Adipocyte (in vitro differentiated cells): ENCODE data around the gene IRF2.

Experiments used
- DNase-seq: peaks from one replicate; pipeline ENCODE4 v3.0.0-alpha.2; 2015; ENCODE audit warnings: low read depth
- H3K27me3 ChIP-seq: replicated peaks from 2 replicates; pipeline ENCODE4 v1.7.0; 2013; ENCODE audit warnings: mild to moderate bottlenecking, low read length, moderate library complexity; ENCODE audit not compliant: control insufficient read depth, insufficient read depth
- H3K36me3 ChIP-seq: 2 replicates; pipeline ENCODE4 v1.7.0; 2013; ENCODE audit warnings: low read length, mild to moderate bottlenecking, moderate library complexity; ENCODE audit not compliant: control insufficient read depth, insufficient read depth, severe bottlenecking
- H3K4me1 ChIP-seq: 2 replicates; pipeline ENCODE4 v1.7.0; 2013; ENCODE audit warnings: mild to moderate bottlenecking, low read length, moderate library complexity; ENCODE audit not compliant: control insufficient read depth, insufficient read depth
- H3K4me3 ChIP-seq: 2 replicates; pipeline ENCODE4 v1.7.0; 2013; ENCODE audit warnings: mild to moderate bottlenecking, low read length, moderate library complexity
- H3K9ac ChIP-seq: 2 replicates; pipeline ENCODE4 v1.7.0; 2013; ENCODE audit warnings: mild to moderate bottlenecking, low read length, moderate library complexity
- H3K9me3 ChIP-seq: 2 replicates; pipeline ENCODE4 v1.7.0; 2013; ENCODE audit warnings: mild to moderate bottlenecking, low read length, moderate library complexity; ENCODE audit not compliant: control insufficient read depth

IRF2 gene

DNA sequence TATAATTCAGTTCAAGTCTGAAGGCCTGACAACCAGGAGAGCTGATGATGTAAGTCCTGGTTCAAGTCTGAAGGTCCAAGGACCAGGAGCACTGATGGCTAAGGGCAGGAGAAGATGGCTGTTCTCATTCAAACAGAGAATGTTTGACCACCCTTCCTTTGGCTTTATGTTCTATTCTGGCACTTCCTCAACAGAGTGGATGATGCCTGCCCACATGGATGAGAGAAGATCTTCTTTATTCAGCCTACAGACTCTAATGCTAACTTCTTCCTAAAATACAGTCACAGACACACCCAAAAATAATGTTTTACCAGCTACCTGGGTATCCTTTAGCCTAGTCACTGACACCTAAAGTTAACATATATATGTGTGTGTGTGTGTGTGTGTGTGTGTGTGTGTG, 25.6 kb upstream of the IRF2 start:
- no peak for DNase-seq
- H3K9ac ChIP-seq, result no peak overlapping the region
- no peaks in the 10 kb centered on the region for H3K36me3 ChIP-seq
- peaks cover 11% of the 10 kb centered on the region for H3K9me3 ChIP-seq
- no peak overlapping the region for H3K4me3 ChIP-seq
- H3K27me3 ChIP-seq, result no peaks in the 10 kb centered on the region
- H3K4me1 ChIP-seq, result no peaks in the 10 kb centered on the region

DNA sequence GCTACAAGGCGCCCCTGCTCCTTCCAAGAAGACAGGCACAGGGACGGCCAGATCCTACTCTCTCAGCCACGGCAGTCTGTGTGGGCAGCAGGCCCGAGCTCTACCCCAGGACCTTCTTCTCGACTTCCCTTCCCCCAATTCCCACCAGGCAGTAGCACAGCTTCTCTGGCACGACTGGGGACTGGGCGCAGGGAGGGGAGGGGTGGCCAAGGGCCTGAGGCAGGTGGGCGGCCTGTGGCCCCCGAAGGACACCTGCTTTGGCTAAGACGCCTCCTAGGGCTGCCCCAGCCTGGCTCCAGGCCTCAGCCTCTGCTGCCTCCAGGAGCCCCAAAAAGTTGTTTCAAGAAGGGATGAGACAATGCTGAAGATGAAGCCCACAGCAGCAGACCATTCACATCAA, 24.2 kb upstream of the IRF2 start:
- Histone ChIP-seq H3K36me3 (no peaks in the 10 kb centered on the region), H3K4me1 (no peaks in the 10 kb centered on the region), H3K4me3 (no peak overlapping the region), H3K27me3 (no peaks in the 10 kb centered on the region), H3K9me3 (peaks cover 11% of the 10 kb centered on the region), H3K9ac (no peak overlapping the region)
- DNase-seq, result no peak

DNA sequence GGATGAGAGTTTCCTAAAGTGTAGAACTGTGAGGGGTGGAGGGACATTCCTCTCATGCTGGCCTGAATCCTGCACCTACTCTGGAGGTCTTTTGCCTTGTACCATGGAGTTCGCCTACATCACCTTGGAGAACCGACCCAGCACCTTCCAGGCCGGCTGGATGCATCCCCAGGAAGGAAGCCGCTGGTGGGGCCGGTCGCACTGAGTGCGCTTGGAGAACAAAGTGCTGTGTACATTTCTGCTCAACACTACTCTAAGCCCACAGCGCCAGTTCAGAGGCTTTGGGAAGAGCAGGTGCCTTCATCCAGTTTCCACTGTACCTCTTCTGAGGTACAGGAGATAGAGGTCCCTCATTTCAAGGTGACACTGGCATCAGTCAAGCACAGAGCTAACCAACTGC, 15.4 kb upstream of the IRF2 start:
- Histone ChIP-seq H3K9ac (no peak overlapping the region), H3K4me1 (no peaks in the 10 kb centered on the region), H3K4me3 (no peak overlapping the region), H3K9me3 (no peaks in the 10 kb centered on the region), H3K36me3 (no peaks in the 10 kb centered on the region), H3K27me3 (no peaks in the 10 kb centered on the region)
- DNase-seq, result no peak

DNA sequence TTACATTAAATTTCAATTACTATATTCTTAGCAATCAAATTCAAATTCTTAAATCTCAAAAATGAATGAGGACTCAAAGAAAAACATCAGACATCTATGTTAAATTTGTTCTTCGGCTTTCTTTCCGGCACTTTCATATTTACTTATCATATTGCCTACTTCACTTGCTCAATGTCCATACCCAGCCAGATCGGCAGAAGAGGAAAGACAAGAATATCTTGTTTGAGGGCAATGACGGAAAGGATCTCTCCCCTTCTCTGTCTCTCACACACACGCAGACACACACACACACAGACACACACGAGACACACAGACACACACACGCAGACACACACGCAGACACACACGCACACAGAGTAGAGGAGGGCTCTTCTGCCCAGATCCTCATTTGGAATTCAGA, 13.2 kb upstream of the IRF2 start:
- H3K4me3 ChIP-seq, result no peak overlapping the region
- H3K27me3 ChIP-seq, result no peaks in the 10 kb centered on the region
- H3K9me3 ChIP-seq, result no peaks in the 10 kb centered on the region
- no peaks in the 10 kb centered on the region for H3K36me3 ChIP-seq
- H3K4me1 ChIP-seq, result no peaks in the 10 kb centered on the region
- DNase-seq, result no peak
- no peak overlapping the region for H3K9ac ChIP-seq

DNA sequence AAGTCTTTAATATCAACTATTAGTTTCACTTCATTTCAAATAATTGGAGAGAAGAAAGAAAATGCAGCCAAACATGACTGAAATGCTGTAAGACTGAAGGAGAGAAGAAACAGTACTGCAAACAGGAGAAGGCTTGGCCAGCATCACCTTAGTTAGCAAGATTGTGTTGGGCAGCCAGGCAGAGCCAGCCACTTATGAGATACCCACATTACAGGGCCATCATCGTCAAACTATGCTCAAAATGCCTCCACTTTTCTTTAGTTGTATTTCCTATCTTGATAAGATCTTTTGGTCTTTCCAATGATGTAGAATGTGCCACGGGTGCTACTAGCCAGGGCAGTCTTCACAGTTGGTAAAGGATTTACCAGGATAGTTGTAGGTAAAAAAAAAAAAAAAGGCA, 10.9 kb upstream of the IRF2 start:
- Histone ChIP-seq H3K4me3 (no peak overlapping the region), H3K9ac (no peak overlapping the region), H3K27me3 (no peaks in the 10 kb centered on the region), H3K36me3 (no peaks in the 10 kb centered on the region), H3K4me1 (peaks cover 1% of the 10 kb centered on the region), H3K9me3 (no peaks in the 10 kb centered on the region)
- DNase-seq, result no peak

DNA sequence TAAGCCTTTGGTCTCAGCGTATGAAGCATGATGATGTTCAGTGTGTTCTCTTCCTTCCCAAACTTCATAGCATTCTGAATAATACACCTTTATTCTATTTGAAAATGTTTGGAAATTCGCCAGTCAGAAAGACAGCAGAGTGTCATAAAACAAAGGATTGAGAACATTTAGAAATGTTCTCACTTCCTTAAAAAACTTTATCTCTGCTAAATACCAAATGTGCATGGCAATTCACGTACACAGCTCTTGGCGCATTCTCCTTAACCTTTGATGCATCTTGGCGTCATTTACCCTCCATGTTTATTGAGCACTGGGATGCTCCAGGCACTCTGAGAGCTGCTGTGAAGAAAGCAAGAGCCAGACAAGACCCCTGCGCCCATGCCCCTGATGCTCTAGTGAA, 7.2 kb upstream of the IRF2 start:
- H3K9me3 ChIP-seq, result no peaks in the 10 kb centered on the region

DNA sequence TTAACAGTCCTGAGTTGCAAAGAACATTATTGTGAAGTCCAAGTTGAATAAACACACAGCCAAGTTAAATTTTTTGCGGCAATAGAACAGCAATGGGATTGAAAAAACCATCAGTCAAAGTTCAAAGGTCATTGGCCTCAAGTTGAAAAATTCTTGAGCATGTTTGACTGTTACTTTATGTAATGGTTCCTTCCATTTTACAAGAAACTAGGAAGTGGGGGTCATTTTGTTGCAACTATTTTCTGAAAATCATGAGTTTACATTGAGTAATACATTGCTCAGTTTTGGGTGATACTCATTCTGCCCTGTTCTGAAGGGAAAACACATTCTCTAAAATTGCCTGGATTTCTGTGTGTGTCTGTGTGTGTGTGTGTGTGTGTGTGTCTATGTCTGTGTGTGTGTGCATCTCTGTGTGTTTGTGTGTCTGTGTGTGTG, 5.2 kb upstream of the IRF2 start:
- peak; percentile 9 for DNase-seq
- Histone ChIP-seq H3K9ac (peak overlapping the region; percentile 10), H3K4me1 (peaks cover 43% of the 10 kb centered on the region), H3K27me3 (no peaks in the 10 kb centered on the region), H3K9me3 (no peaks in the 10 kb centered on the region), H3K36me3 (no peaks in the 10 kb centered on the region), H3K4me3 (no peak overlapping the region)

More for the DNA sequence above, 7.2 kb upstream of the IRF2 start:
- no peaks in the 10 kb centered on the region for H3K36me3 ChIP-seq
- DNase-seq, result no peak
- no peak overlapping the region for H3K4me3 ChIP-seq
- H3K4me1 ChIP-seq, result peaks cover 32% of the 10 kb centered on the region
- no peaks in the 10 kb centered on the region for H3K27me3 ChIP-seq
- no peak overlapping the region for H3K9ac ChIP-seq

DNA sequence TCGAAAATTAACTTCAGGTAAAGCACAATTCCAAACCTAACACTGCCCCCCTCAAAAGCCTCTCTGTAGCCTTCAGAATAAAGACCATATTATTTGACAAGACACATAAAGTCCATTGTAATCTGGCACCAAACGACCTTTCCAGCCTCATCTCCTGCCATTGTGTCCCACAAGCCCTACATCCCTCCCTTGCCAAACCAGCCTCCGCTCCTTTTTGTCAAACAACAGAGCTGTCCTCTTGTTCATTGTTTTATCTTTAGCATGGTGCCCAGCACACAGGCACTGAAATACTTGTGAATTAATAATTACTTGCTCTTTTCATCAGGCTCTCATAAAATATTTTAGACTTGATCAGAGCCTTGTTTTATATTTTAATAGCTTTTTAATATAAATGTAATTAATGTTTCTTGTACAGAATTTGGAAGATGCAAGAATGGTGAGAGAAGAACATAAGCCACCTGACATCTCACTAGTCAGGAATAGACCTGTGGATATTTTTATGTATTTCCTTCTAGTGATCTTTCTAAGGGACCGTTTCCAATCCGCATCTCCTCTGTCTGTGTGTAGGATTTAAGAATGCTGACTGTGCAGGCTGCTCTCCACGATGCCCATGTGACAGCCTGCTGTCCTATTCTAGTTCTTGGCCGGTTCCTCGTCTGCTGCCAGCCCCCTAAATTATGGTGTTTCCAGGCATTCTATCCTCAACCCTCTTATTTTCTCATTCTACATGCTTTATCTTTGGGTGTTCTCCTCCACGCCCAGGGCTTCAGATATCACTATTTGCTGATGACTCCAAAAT, 3.0 kb upstream of the IRF2 start:
- no peaks in the 10 kb centered on the region for H3K27me3 ChIP-seq
- H3K9me3 ChIP-seq, result no peaks in the 10 kb centered on the region
- DNase-seq, result no peak
- H3K4me1 ChIP-seq, result peaks cover 43% of the 10 kb centered on the region
- H3K9ac ChIP-seq, result no peak overlapping the region
- no peaks in the 10 kb centered on the region for H3K36me3 ChIP-seq
- H3K4me3 ChIP-seq, result no peak overlapping the region

DNA sequence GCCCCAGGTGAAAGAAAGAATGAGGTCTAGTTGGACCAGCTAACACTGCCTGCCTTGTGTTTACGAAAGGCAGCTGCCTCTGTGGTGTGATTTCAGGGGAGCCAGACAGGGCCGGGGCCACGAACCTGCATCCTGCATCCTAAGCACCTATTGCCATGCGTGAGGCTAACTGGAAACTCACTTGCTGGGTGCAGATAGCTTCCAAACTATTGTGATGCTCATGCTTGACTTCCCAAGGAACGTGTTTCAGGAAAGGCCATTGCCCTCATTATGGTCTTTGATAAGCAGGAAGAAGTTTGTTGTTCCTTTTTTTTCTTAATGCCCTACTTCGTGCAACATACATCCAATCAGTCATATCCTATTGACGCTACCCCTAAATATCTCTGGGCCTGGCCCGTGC, 2.3 kb upstream of the IRF2 start:
- Histone ChIP-seq H3K4me3 (no peak overlapping the region), H3K36me3 (no peaks in the 10 kb centered on the region), H3K9me3 (no peaks in the 10 kb centered on the region), H3K4me1 (peaks cover 49% of the 10 kb centered on the region), H3K9ac (no peak overlapping the region), H3K27me3 (no peaks in the 10 kb centered on the region)
- no peak for DNase-seq

DNA sequence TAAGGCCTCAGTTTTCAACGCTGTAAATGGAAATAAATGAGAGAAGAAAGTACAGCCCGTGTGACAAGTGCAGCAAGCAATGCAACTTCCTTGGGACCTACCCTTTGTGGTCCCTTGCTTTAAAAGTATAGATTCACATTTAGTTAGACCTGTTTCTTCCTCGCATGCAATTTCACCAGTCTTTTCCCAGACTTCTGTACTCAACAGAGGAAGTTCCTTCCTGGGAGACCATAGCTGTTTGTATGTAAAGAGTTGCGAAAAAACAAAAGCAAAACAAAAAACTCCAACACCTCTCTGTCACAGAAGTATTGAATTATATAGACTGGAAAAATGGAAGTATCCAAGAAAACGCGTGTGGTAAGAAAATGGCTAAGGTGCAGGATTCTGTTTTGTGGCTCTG, 1.1 kb upstream of the IRF2 start:
- Histone ChIP-seq H3K36me3 (no peaks in the 10 kb centered on the region), H3K4me3 (peak overlapping the region; percentile 89), H3K4me1 (peaks cover 57% of the 10 kb centered on the region), H3K27me3 (no peaks in the 10 kb centered on the region), H3K9ac (peak overlapping the region; percentile 96), H3K9me3 (no peaks in the 10 kb centered on the region)
- no peak for DNase-seq

DNA sequence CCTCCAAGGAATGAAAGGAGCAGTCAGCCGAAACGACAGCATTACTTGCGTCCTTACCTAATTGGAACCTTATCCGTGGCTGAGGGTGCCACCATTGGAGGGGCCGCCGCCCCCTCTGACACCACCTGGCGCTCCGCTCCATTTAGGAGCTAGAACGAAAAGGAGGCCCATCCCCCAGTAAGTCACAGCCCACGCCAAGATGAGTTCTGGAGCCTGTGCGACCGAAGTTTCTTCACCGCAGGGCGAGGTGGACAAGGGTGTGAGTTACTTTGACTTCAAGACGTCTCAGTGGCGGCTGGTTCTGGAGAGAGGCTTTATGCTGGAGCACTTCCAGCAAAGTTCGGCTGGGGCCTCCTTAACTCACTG, 729 bp upstream of the IRF2 start:
- Histone ChIP-seq H3K27me3 (no peaks in the 10 kb centered on the region), H3K4me3 (peak overlapping the region; percentile 89), H3K9ac (peak overlapping the region; percentile 96), H3K4me1 (peaks cover 54% of the 10 kb centered on the region), H3K36me3 (no peaks in the 10 kb centered on the region), H3K9me3 (no peaks in the 10 kb centered on the region)
- peak; percentile 75 for DNase-seq
